ENCODE measurements around the gene MAPT.
A peak's percentile ranks its signal among the peaks of the same experiment; 100 is the strongest.
"Not testable (repeated sequence)": the region's sequence is repeated elsewhere in the genome, so short reads cannot be mapped to it uniquely, and the experiment has no call there.

MAPT gene

GRCh38 chr17:45992904-45993303, 98.5 kb downstream of the MAPT start:
- DNase-seq (ENCODE audit: low read depth): no peak

- DNase-seq (ENCODE audit: low read depth): no peak
These were observed 99.7 kb downstream of the MAPT start for GRCh38 chr17:45993962-45994627.

GRCh38 chr17:45994987-45995386, 100.6 kb downstream of the MAPT start:
- DNase-seq (ENCODE audit: low read depth): no peak

- DNase-seq (ENCODE audit: low read depth): no peak
These were observed 101.4 kb downstream of the MAPT start for GRCh38 chr17:45995627-45996270.

- DNase-seq (ENCODE audit: low read depth): no peak
These were observed 102.1 kb downstream of the MAPT start for GRCh38 chr17:45996282-45996937.

- no peak for DNase-seq (ENCODE audit: low read depth)
These were observed 102.8 kb downstream of the MAPT start for GRCh38 chr17:45997166-45997565.

GRCh38 chr17:45997624-45998023, 103.3 kb downstream of the MAPT start:
- DNase-seq (ENCODE audit: low read depth): no peak

- no peak for DNase-seq (ENCODE audit: low read depth)
These were observed 104.9 kb downstream of the MAPT start, which contains the start of gene STH for GRCh38 chr17:45998987-45999899. Gene STH, plus strand, starts transcription at chr17:45999250. Its CDS starts 30 bp downstream, at chr17:45999280.

- no peak for DNase-seq (ENCODE audit: low read depth)
These were observed 105.5 kb downstream of the MAPT start for GRCh38 chr17:45999900-46000290.

GRCh38 chr17:46000292-46000691, 105.9 kb downstream of the MAPT start:
- DNase-seq (ENCODE audit: low read depth): no peak

GRCh38 chr17:46000757-46001156, 106.4 kb downstream of the MAPT start:
- no peak for DNase-seq (ENCODE audit: low read depth)

GRCh38 chr17:46001390-46002310, 107.3 kb downstream of the MAPT start:
- no peak for DNase-seq (ENCODE audit: low read depth)

GRCh38 chr17:46002311-46002972, 108.1 kb downstream of the MAPT start:
- DNase-seq (ENCODE audit: low read depth): peak; percentile 57

GRCh38 chr17:46002973-46003316, 108.6 kb downstream of the MAPT start:
- no peak for DNase-seq (ENCODE audit: low read depth)

GRCh38 chr17:46003907-46004748, 109.8 kb downstream of the MAPT start:
- DNase-seq (ENCODE audit: low read depth): no peak

- not testable (repeated sequence) for DNase-seq (ENCODE audit: low read depth)
These were observed 111.7 kb downstream of the MAPT start for GRCh38 chr17:46006082-46006481.

GRCh38 chr17:46007461-46007965, 113.2 kb downstream of the MAPT start:
- no peak for DNase-seq (ENCODE audit: low read depth)

GRCh38 chr17:46008591-46008990, 114.2 kb downstream of the MAPT start:
- DNase-seq (ENCODE audit: low read depth): no peak

Measured in T follicular helper cell (primary cell).